ENCODE data around the gene RHOF.
A peak's percentile ranks its signal among the peaks of the same experiment; 100 is the strongest.

Gene RHOF

GRCh38 chr12:121826318-121827150 is 33.0 kb upstream of the RHOF start:
- DNase-seq (ENCODE audit: low read depth), result no peak
- no peak overlapping the region for H3K4me3 ChIP-seq (ENCODE audit: control insufficient read depth, low read depth, low read length)
- TF ChIP-seq CTCF (IDR thresholded peaks at IDR 0.05; ENCODE audit: control insufficient read depth, insufficient read depth, low read depth, low read length, missing control alignments), result no peak

GRCh38 chr12:121825041-121825523 is 31.6 kb upstream of the RHOF start:
- no peak overlapping the region for H3K4me3 ChIP-seq (ENCODE audit: control insufficient read depth, low read depth, low read length)
- no peak for TF ChIP-seq CTCF (IDR thresholded peaks at IDR 0.05; ENCODE audit: control insufficient read depth, insufficient read depth, low read depth, low read length, missing control alignments)
- no peak for DNase-seq (ENCODE audit: low read depth)

GRCh38 chr12:121823727-121824115 is 30.2 kb upstream of the RHOF start:
- TF ChIP-seq CTCF (IDR thresholded peaks at IDR 0.05; ENCODE audit: control insufficient read depth, insufficient read depth, low read depth, low read length, missing control alignments), result no peak
- H3K4me3 ChIP-seq (ENCODE audit: control insufficient read depth, low read depth, low read length), result no peak overlapping the region
- no peak for DNase-seq (ENCODE audit: low read depth)

GRCh38 chr12:121823101-121823726 is 29.7 kb upstream of the RHOF start:
- no peak for DNase-seq (ENCODE audit: low read depth)
- no peak overlapping the region for H3K4me3 ChIP-seq (ENCODE audit: control insufficient read depth, low read depth, low read length)
- peak; percentile 8 for TF ChIP-seq CTCF (IDR thresholded peaks at IDR 0.05; ENCODE audit: control insufficient read depth, insufficient read depth, low read depth, low read length, missing control alignments)

GRCh38 chr12:121822393-121823100 is 29.1 kb upstream of the RHOF start:
- TF ChIP-seq CTCF (IDR thresholded peaks at IDR 0.05; ENCODE audit: control insufficient read depth, insufficient read depth, low read depth, low read length, missing control alignments), result no peak
- no peak overlapping the region for H3K4me3 ChIP-seq (ENCODE audit: control insufficient read depth, low read depth, low read length)
- DNase-seq (ENCODE audit: low read depth), result no peak

GRCh38 chr12:121820056-121820455 is 26.6 kb upstream of the RHOF start:
- DNase-seq (ENCODE audit: low read depth), result no peak
- no peak for TF ChIP-seq CTCF (IDR thresholded peaks at IDR 0.05; ENCODE audit: control insufficient read depth, insufficient read depth, low read depth, low read length, missing control alignments)
- no peak overlapping the region for H3K4me3 ChIP-seq (ENCODE audit: control insufficient read depth, low read depth, low read length)

Data from AG09309 (cell line).